ENCODE measurements around the gene BLM. TPM values are rescaled to one million over a fixed set of nuclear protein-coding genes. Genes with fewer than 3 reads are reported as not detected.
A peak's percentile ranks its signal among the peaks of the same experiment; 100 is the strongest.

Gene BLM
- polyA plus RNA-seq, 2 of the 4 experiments (the other 2 are of a cell fraction) = 10.5 to 15.2 TPM

DNA sequence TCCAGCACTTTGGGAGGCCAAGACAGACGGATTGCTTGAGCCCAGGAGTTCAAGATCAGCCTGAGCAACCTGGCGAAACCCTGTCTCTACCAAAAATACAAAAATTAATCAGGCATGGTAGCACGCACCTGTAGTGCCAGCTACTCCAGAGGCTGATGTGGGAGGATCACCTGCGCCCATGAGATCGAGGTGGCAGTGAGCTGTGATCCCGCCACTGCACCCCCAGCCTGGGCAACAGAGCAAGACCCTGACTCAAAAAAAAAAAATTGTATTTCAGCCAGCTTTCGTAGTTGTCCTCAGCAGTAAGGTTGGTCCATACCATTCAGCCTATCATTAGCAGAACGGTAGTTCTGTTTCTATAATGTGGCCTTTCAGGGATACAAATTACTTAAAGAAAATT is 84.7 kb downstream of the BLM start:
- FAIRE-seq (peak; percentile 13), DNase-seq (ENCODE audit: low read depth in 1 of 2, low spot score in 1 of 2) (no peak), ATAC-seq (no peak)
- TF ChIP-seq GATA3 (IDR thresholded peaks at IDR 0.05; ENCODE audit: borderline replicate concordance) (no peak), EHF (CRISPR knock-in tag; IDR thresholded peaks at IDR 0.05) (no peak), RNF2 (IDR thresholded peaks at IDR 0.05; ENCODE audit: borderline replicate concordance, low read depth) (no peak), CHD2 (IDR thresholded peaks at IDR 0.05; ENCODE audit: low read length, partially characterized antibody) (no peak), ZC3H11A (IDR thresholded peaks at IDR 0.05) (no peak), TFCP2L1 (CRISPR knock-in tag; IDR thresholded peaks at IDR 0.05) (no peak), HDAC2 (IDR thresholded peaks at IDR 0.05) (no peak)
- TF ChIP-seq, protein P1, sequence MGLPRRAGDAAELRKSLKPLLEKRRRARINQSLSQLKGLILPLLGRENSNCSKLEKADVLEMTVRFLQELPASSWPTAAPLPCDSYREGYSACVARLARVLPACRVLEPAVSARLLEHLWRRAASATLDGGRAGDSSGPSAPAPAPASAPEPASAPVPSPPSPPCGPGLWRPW (IDR thresholded peaks at IDR 0.05) = no peak
- TF ChIP-seq, protein P2, sequence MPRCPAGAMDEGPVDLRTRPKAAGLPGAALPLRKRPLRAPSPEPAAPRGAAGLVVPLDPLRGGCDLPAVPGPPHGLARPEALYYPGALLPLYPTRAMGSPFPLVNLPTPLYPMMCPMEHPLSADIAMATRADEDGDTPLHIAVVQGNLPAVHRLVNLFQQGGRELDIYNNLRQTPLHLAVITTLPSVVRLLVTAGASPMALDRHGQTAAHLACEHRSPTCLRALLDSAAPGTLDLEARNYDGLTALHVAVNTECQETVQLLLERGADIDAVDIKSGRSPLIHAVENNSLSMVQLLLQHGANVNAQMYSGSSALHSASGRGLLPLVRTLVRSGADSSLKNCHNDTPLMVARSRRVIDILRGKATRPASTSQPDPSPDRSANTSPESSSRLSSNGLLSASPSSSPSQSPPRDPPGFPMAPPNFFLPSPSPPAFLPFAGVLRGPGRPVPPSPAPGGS (IDR thresholded peaks at IDR 0.05) = no peak
- H3K4me3 ChIP-seq = no peak overlapping the region
- CTCF ChIA-PET = no interaction called here
- no peaks in the 10 kb centered on the region for H3K9me3 ChIP-seq
- no peak overlapping the region for H3K27ac ChIP-seq
- H3K4me2 ChIP-seq = no peak overlapping the region
- H3K4me1 ChIP-seq = no peaks in the 10 kb centered on the region
- 91% methylated on average over 8 of the region's 8 CpGs for WGBS (ENCODE audit: missing lambda C conversion rate)
- POLR2A ChIA-PET = no interaction called here

DNA sequence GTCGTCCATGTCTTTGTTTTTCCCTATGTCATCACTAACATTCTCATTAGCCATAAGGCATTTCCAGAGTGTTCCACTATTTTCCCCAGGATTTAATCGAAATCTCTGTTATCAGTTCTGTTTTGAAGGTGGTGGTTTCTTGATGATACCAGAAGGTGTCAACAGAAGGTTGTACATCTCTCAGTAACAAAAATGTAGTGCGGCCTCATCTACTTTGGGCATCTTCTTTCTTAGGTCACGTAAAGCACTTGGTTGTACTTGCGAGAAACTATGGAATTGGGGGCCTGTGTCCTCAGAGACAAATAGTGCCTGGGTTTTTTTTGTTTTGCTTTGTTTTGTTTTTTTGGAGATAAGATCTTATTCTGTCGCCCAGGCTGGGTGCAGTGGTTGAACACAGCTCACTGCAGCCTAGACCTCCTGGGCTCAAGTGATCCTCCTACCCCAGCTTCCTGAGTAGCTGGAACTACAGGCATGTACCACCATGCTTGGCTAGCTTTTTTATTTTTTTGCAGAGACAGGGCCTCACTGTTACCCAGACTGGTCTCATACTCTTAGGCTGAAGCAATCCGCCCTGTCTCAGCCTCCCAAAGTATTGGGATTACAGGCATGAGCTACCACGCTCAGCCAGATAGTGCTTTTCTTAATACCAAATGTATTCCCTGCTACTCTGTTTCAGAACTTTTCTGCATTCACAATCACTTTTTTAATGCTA is 90.1 kb downstream of the BLM start:
- DNase-seq (ENCODE audit: low read depth in 1 of 2, low spot score in 1 of 2) (no peak), ATAC-seq (no peak), FAIRE-seq (peak; percentile 76)
- CTCF ChIA-PET = interaction anchor here (0.7 to 3.7 kb wide), 3 partner anchors 11 to 591 kb away, joined by 3 to 16 read pairs (median 4); no protein-coding TSS in a partner anchor
- TF ChIP-seq, protein P3, sequence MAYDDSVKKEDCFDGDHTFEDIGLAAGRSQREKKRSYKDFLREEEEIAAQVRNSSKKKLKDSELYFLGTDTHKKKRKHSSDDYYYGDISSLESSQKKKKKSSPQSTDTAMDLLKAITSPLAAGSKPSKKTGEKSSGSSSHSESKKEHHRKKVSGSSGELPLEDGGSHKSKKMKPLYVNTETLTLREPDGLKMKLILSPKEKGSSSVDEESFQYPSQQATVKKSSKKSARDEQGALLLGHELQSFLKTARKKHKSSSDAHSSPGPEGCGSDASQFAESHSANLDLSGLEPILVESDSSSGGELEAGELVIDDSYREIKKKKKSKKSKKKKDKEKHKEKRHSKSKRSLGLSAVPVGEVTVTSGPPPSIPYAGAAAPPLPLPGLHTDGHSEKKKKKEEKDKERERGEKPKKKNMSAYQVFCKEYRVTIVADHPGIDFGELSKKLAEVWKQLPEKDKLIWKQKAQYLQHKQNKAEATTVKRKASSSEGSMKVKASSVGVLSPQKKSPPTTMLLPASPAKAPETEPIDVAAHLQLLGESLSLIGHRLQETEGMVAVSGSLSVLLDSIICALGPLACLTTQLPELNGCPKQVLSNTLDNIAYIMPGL (CRISPR knock-in tag; IDR thresholded peaks at IDR 0.05; ENCODE audit: borderline replicate concordance) = no peak
- no peak for TF ChIP-seq FOXS1 (CRISPR knock-in tag; IDR thresholded peaks at IDR 0.05)
- TF ChIP-seq FOSB (CRISPR knock-in tag; IDR thresholded peaks at IDR 0.05) = no peak
- TF ChIP-seq RAD21 (conservative IDR thresholded peaks at IDR 0.05 in 1 of 2, IDR thresholded peaks at IDR 0.05 in 1 of 2) = no peak
- no peak for TF ChIP-seq EHF (CRISPR knock-in tag; IDR thresholded peaks at IDR 0.05)
- no peak for TF ChIP-seq MYC (IDR thresholded peaks at IDR 0.05; ENCODE audit: borderline replicate concordance, low read length)
- no peak for TF ChIP-seq POLR2A (IDR thresholded peaks at IDR 0.05; ENCODE audit: low read length)
- no peak for TF ChIP-seq ZSCAN20 (CRISPR knock-in tag; IDR thresholded peaks at IDR 0.05)
- no peak for TF ChIP-seq PHF8 (IDR thresholded peaks at IDR 0.05; ENCODE audit: borderline replicate concordance, low read depth)
- no peak for TF ChIP-seq HOXB5 (CRISPR knock-in tag; IDR thresholded peaks at IDR 0.05)
- TF ChIP-seq FOSL2 (IDR thresholded peaks at IDR 0.05) = no peak
- TF ChIP-seq FOSL2 (CRISPR knock-in tag; IDR thresholded peaks at IDR 0.05) = no peak
- no peak for TF ChIP-seq HEYL (CRISPR knock-in tag; IDR thresholded peaks at IDR 0.05)
- no peak for TF ChIP-seq TP53 (CRISPR knock-in tag; IDR thresholded peaks at IDR 0.05)
- no peak for TF ChIP-seq JUN (IDR thresholded peaks at IDR 0.05)
- TF ChIP-seq, protein P4, sequence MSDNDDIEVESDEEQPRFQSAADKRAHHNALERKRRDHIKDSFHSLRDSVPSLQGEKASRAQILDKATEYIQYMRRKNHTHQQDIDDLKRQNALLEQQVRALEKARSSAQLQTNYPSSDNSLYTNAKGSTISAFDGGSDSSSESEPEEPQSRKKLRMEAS (IDR thresholded peaks at IDR 0.05) = no peak
- TF ChIP-seq, protein P5, sequence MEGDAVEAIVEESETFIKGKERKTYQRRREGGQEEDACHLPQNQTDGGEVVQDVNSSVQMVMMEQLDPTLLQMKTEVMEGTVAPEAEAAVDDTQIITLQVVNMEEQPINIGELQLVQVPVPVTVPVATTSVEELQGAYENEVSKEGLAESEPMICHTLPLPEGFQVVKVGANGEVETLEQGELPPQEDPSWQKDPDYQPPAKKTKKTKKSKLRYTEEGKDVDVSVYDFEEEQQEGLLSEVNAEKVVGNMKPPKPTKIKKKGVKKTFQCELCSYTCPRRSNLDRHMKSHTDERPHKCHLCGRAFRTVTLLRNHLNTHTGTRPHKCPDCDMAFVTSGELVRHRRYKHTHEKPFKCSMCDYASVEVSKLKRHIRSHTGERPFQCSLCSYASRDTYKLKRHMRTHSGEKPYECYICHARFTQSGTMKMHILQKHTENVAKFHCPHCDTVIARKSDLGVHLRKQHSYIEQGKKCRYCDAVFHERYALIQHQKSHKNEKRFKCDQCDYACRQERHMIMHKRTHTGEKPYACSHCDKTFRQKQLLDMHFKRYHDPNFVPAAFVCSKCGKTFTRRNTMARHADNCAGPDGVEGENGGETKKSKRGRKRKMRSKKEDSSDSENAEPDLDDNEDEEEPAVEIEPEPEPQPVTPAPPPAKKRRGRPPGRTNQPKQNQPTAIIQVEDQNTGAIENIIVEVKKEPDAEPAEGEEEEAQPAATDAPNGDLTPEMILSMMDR (IDR thresholded peaks at IDR 0.05) = no peak
- no peak for TF ChIP-seq NFE2L2 (conservative IDR thresholded peaks at IDR 0.05; ENCODE audit: low read length)
- TF ChIP-seq, protein P6, sequence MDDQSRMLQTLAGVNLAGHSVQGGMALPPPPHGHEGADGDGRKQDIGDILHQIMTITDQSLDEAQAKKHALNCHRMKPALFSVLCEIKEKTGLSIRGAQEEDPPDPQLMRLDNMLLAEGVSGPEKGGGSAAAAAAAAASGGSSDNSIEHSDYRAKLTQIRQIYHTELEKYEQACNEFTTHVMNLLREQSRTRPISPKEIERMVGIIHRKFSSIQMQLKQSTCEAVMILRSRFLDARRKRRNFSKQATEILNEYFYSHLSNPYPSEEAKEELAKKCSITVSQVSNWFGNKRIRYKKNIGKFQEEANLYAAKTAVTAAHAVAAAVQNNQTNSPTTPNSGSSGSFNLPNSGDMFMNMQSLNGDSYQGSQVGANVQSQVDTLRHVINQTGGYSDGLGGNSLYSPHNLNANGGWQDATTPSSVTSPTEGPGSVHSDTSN (IDR thresholded peaks at IDR 0.05) = no peak
- TF ChIP-seq, protein P7, sequence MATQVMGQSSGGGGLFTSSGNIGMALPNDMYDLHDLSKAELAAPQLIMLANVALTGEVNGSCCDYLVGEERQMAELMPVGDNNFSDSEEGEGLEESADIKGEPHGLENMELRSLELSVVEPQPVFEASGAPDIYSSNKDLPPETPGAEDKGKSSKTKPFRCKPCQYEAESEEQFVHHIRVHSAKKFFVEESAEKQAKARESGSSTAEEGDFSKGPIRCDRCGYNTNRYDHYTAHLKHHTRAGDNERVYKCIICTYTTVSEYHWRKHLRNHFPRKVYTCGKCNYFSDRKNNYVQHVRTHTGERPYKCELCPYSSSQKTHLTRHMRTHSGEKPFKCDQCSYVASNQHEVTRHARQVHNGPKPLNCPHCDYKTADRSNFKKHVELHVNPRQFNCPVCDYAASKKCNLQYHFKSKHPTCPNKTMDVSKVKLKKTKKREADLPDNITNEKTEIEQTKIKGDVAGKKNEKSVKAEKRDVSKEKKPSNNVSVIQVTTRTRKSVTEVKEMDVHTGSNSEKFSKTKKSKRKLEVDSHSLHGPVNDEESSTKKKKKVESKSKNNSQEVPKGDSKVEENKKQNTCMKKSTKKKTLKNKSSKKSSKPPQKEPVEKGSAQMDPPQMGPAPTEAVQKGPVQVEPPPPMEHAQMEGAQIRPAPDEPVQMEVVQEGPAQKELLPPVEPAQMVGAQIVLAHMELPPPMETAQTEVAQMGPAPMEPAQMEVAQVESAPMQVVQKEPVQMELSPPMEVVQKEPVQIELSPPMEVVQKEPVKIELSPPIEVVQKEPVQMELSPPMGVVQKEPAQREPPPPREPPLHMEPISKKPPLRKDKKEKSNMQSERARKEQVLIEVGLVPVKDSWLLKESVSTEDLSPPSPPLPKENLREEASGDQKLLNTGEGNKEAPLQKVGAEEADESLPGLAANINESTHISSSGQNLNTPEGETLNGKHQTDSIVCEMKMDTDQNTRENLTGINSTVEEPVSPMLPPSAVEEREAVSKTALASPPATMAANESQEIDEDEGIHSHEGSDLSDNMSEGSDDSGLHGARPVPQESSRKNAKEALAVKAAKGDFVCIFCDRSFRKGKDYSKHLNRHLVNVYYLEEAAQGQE (IDR thresholded peaks at IDR 0.05) = no peak
- POLR2A ChIA-PET = no interaction called here
- Histone ChIP-seq H3K4me3 (no peak overlapping the region), H3K27ac (no peak overlapping the region), H3K4me1 (no peaks in the 10 kb centered on the region), H3K9me3 (no peaks in the 10 kb centered on the region), H3K4me2 (no peak overlapping the region)
- 88% methylated on average over 8 of the region's 8 CpGs for WGBS (ENCODE audit: missing lambda C conversion rate)
